OCI-LY1 (cell line): ENCODE data around the gene SERPINB13.

Experiments used
- CTCF ChIP-seq: fragments of 200-600 bp; sonication (generic), shearing (Covaris generic); IDR thresholded peaks from 2 replicates; pipeline ENCODE4 v1.5.1; 2017; ENCODE audit warnings: mild to moderate bottlenecking, antibody characterized with exemption, low read length, moderate library complexity, mixed read lengths
- EZH2 ChIP-seq: fragments of 200-600 bp; sonication (generic), shearing (Covaris generic); IDR thresholded peaks from 2 replicates; pipeline ENCODE4 v1.8.0; 2017; ENCODE audit warnings: borderline replicate concordance, mixed run types, mild to moderate bottlenecking, antibody characterized with exemption, low read length, moderate library complexity, mixed read lengths

DNA sequence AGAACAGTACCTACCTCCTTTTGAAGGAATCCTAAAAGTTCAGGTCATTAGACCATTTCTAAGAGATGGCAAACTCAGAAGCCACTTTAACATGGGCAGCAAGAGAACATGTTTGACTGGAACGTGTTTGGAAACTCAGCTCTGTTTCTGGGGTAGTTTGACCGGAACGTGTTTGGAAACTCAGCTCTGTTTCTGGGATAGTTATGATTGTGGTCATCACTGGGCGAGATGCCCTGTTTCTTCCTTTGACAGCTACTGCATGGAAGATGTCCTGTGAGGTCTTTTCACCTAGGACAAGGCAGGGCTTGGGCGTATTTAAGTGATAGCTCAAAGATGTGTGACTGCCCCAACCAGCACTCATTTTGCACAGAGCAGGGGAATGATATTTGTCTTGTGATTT lies 19.9 kb upstream of the SERPINB13 start:
- TF ChIP-seq CTCF = no peak
- TF ChIP-seq EZH2 = no peak
